PC-9 (cell line): ENCODE data around the gene RORB.

Experiments used
- EZH2 ChIP-seq: fragments of 200-600 bp; sonication (generic); IDR thresholded peaks from 2 replicates; pipeline ENCODE4 v1.8.0; 2017; ENCODE audit warnings: antibody characterized with exemption, low read depth
- TF ChIP-seq, protein P1 (sequence below): fragments of 200-600 bp; sonication (generic); conservative IDR thresholded peaks from 2 replicates; pipeline ENCODE4 v1.6.1; 2017; ENCODE audit warnings: mixed run types, antibody characterized with exemption, mild to moderate bottlenecking, moderate library complexity

DNA sequence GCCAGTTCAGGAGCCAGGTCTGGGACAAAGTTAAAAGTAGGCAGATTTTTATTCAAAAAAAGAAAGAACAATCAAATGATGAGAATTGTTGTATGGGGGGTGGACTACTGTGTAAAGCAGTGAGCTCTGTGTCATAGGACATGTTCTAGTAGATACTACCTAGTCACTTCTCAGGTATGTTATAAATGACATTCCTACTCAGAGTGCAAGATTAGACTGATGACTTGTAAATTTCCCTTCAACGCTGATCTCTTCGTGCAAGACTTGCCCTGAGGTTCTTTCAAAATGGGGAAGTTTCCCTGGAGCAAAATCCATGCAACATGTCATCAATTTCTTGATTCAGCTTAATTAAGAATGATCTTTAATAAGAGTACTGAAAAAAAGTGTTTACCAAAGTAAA, 175.1 kb downstream of the RORB start:
- TF ChIP-seq, protein P1, sequence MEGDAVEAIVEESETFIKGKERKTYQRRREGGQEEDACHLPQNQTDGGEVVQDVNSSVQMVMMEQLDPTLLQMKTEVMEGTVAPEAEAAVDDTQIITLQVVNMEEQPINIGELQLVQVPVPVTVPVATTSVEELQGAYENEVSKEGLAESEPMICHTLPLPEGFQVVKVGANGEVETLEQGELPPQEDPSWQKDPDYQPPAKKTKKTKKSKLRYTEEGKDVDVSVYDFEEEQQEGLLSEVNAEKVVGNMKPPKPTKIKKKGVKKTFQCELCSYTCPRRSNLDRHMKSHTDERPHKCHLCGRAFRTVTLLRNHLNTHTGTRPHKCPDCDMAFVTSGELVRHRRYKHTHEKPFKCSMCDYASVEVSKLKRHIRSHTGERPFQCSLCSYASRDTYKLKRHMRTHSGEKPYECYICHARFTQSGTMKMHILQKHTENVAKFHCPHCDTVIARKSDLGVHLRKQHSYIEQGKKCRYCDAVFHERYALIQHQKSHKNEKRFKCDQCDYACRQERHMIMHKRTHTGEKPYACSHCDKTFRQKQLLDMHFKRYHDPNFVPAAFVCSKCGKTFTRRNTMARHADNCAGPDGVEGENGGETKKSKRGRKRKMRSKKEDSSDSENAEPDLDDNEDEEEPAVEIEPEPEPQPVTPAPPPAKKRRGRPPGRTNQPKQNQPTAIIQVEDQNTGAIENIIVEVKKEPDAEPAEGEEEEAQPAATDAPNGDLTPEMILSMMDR = no peak
- no peak for TF ChIP-seq EZH2
